GM12878 (cell line): Measurements from ENCODE around the gene PLAAT3.

Experiments
- CTCF ChIP-seq, 3 experiments: IDR thresholded peaks in 2 of 3; conservative IDR thresholded peaks in 1 of 3; 2 replicates each; pipeline ENCODE4 v1.5.1; 2011; ENCODE audit warnings: low read depth in 3 of 3, low read length in 3 of 3, mild to moderate bottlenecking in 3 of 3, control low read depth in 2 of 3, moderate library complexity in 2 of 3, inconsistent platforms in 1 of 3, mixed read lengths in 1 of 3; ENCODE audit not compliant: control insufficient read depth in 2 of 3, insufficient read depth in 1 of 3; ENCODE audit errors: extremely low read depth in 1 of 3
- TAF1 ChIP-seq: IDR thresholded peaks from 2 replicates; pipeline ENCODE4 v1.6.1; 2011; ENCODE audit warnings: mild to moderate bottlenecking, low read depth, low read length, borderline replicate concordance

GRCh38 chr11:63619967-63620366 is 5.7 kb upstream of the PLAAT3 start:
- no peak for TF ChIP-seq TAF1
- TF ChIP-seq CTCF (IDR thresholded peaks at IDR 0.05 in 2 of 3, conservative IDR thresholded peaks at IDR 0.05 in 1 of 3; ENCODE audit: control insufficient read depth in 2 of 3, extremely low read depth in 1 of 3, insufficient read depth in 1 of 3, low read depth in 3 of 3, low read length in 3 of 3): no peak
